Urinary bladder (tissue), 4 donors: Measurements from ENCODE around the gene SNTG2. TPM values are rescaled to one million over a fixed set of nuclear protein-coding genes. Genes with fewer than 3 reads are reported as not detected.

ENCODE experiments used
- DNase-seq: peaks from one replicate; pipeline ENCODE4 v3.0.0-alpha.2; 2015; ENCODE audit errors: extremely low spot score
- H3K27ac ChIP-seq: one replicate; pipeline ENCODE4 v1.5.1; 2013; ENCODE audit warnings: low read depth, mild to moderate bottlenecking, moderate library complexity
- H3K36me3 ChIP-seq: one replicate; pipeline ENCODE4 v1.6.1; 2013; ENCODE audit warnings: mild to moderate bottlenecking, moderate library complexity; ENCODE audit not compliant: insufficient read depth
- H3K4me1 ChIP-seq: one replicate; pipeline ENCODE4 v1.6.1; 2013; ENCODE audit warnings: mild to moderate bottlenecking, moderate library complexity; ENCODE audit not compliant: insufficient read depth
- H3K4me3 ChIP-seq: one replicate; pipeline ENCODE4 v1.5.1; 2013; ENCODE audit warnings: low read depth, low read length
- WGBS: extraction: QIAGEN DNeasy Blood & Tissue Kit; methylation state at CpG from one replicate; pipeline ENCODE4 v1.1.7; 2013; 5-methylcytosine and 5-hydroxymethylcytosine counted together
- polyA plus RNA-seq: library from polyadenylated mRNA; stranded (reverse); fragments of 200-250 nt; gene quantifications from one replicate; pipeline ENCODE4 v1.2.3, GENCODE V29; 2013
- total RNA-seq: library from RNA; depleted of rRNA; stranded (reverse); fragments of >200 nt; gene quantifications from one replicate; pipeline ENCODE4 v1.2.3, GENCODE V29; 2014
- donor health status: healthy with polysubstance abuse.
- donor health status: healthy.

The SNTG2 gene
- total and polyA plus RNA-seq, 2 donors, result 0.69 to 1.6 TPM

DNA sequence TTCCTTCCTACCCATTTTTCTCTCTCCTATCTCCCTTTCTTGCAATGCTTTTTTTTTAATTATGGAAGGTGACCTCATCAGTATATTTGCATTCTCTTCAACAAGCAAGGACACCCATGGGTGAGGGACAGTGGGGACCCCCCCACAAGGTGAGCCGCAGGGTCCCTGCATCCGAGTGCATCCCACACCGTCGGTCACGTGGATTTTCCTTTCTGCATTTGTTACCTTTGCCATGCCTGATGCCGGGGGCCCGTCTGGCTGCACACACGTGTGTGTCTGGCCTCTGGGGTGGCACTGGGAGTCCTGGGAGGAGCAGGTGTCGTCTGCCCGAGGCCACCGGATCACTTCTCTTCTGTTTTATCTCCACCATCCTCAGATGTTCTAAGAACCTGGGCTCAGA is 30.1 kb upstream of the SNTG2 start:
- no peak overlapping the region for H3K4me3 ChIP-seq
- no peaks in the 10 kb centered on the region for H3K36me3 ChIP-seq
- 78% methylated on average over 11 of the region's 11 CpGs for WGBS
- H3K4me1 ChIP-seq, result no peaks in the 10 kb centered on the region
- H3K27ac ChIP-seq, result no peak overlapping the region
- no peak for DNase-seq

DNA sequence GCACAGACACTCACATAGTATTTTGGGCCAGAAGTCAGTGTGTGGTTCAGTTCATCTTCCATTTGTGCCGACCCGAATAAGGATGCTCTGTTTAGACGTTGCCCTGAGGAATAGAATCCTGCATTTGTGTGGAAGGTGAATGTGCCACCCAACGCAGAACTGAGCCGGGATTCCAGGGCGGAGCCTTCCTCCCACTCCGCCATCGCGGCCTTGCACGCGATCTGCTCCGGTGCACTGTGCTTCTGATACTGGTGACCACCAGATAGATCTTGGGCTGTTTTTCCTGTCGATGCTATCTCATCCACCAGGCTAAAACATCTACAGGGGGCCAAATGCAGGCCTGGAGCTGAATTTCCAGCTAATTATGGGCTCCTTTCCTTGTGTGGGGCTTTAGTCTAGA is 29.6 kb upstream of the SNTG2 start:
- Histone ChIP-seq H3K4me3 (no peak overlapping the region), H3K4me1 (no peaks in the 10 kb centered on the region), H3K27ac (no peak overlapping the region), H3K36me3 (no peaks in the 10 kb centered on the region)
- 87% methylated on average over 13 of the region's 13 CpGs for WGBS
- no peak for DNase-seq

DNA sequence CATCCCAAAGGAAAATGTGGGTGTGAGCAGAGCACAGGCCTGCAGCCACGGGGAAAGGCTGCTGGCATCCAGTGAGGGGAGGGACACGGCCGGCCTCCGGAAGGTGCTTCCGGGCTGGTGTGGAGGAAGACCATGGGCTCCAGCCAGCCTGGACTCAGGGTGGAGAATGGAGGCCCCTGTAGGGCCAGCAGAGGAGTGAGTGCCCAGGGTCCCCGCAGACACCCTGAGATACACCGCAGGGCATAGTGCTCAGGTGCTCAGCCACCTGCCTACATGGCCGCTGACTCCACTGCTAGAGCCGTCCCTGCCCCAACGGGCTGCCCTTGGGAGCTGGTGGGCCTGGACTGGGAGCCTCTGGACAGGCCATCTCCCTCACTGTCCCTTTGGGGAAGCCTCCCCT is 28.5 kb upstream of the SNTG2 start:
- WGBS, result 85% methylated on average over 10 of the region's 10 CpGs
- H3K27ac ChIP-seq, result no peak overlapping the region
- no peak for DNase-seq

DNA sequence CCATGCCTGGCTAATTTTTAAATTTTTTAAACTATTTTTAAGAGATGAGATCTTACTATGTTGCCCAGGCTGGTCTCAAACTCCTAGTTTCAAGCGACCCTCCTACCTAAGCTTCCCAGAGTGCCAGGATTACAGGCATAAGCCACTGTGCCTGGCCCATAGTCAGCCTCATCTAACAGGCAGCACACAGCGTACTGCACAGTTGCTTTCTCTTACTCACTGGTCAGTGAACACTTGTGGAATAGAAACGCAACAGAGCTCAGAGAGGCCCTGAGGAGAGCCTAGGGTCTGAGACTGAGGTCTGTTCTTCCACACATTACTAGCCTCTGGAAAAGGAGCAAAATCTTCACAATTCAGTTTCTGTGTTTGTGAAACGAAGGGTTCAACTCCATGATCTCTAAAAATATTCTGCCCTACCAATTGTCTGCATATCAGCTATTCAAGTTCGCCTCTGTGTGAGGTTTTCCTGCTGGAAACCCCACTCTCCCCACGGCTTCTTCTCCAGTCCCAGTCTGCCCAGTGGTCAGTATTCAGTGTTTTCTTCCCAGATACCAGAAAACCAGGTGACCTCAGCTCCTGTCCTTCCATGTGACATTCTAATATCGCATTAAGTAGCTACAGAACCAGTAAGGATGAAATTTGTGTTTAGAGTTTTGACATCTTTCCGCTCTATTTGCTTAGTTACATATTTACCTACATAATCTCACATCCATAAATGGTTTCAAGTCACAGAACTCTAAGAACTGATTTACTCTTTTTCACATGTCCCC is 26.6 kb upstream of the SNTG2 start:
- no peak for DNase-seq
- 73% methylated on average over 8 of the region's 8 CpGs for WGBS
- H3K36me3 ChIP-seq, result no peaks in the 10 kb centered on the region
- H3K27ac ChIP-seq, result no peak overlapping the region
- H3K4me3 ChIP-seq, result no peak overlapping the region
- no peaks in the 10 kb centered on the region for H3K4me1 ChIP-seq

More for the DNA sequence above, 28.5 kb upstream of the SNTG2 start:
- H3K36me3 ChIP-seq, result no peaks in the 10 kb centered on the region
- no peaks in the 10 kb centered on the region for H3K4me1 ChIP-seq
- H3K4me3 ChIP-seq, result no peak overlapping the region

DNA sequence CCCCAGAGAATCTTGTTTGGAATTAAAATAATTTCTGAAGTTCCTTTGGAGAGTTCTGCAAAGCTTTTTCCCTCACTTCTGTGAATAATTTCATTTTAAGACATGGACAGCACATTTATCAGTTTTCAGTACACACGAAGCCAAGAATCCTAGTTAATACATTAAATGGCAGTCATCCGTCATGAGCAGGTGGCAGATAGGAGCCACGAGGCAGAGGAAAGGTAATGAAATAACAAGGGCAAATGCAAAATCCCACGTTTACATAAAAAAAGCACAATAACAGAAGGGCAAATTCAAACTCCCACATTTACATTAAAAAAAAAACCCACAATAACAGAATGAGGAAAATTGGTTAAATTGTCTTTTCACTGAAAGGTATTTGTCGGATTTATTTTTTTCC is 25.9 kb upstream of the SNTG2 start:
- Histone ChIP-seq H3K4me3 (no peak overlapping the region), H3K27ac (no peak overlapping the region), H3K4me1 (no peaks in the 10 kb centered on the region), H3K36me3 (no peaks in the 10 kb centered on the region)
- WGBS, result 46% methylated on average over 5 of the region's 5 CpGs
- no peak for DNase-seq

DNA sequence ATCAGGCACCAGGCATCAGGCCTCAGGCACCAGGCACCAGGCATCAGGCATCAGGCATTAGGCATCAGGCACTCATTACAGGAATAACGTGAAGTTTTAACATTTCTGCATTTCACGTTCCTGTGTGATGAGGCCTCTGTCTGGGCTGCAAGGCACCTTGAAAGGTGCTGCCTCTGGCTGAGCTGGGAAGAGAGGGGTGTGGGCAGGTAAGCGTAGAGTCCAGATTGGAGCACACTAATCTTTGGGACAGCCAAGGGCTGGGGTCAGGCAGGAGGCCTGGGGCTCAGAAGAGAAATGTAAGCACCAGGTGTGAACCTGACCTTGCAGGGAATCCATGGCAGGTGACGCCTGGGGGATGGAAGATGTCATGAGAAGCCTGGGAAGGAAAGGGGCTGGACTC is 25.3 kb upstream of the SNTG2 start:
- 50% methylated on average over 4 of the region's 4 CpGs for WGBS
- H3K4me3 ChIP-seq, result no peak overlapping the region
- H3K4me1 ChIP-seq, result no peaks in the 10 kb centered on the region
- no peak overlapping the region for H3K27ac ChIP-seq
- H3K36me3 ChIP-seq, result no peaks in the 10 kb centered on the region
- DNase-seq, result no peak

DNA sequence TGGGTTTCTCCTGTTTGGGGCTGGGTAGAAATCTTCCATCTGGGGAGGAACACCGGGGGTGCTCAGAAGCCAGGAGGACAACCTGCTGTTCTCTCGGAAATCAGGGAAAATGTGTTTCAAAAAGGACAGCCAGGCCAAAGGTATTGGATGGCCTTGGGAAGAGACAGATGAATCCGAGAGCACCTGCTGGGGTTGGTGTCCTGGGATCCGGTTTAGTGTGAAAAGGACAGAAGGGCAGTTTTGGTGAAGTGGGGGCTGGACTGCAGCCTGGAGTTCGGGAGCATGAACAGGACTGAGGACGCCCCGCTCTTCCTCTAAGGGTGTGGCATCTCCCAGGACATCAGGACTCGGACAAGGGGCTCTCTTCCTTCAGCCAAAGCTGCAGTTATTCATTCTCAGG is 24.9 kb upstream of the SNTG2 start:
- 72% methylated on average over 8 of the region's 8 CpGs for WGBS
- no peak for DNase-seq
- no peaks in the 10 kb centered on the region for H3K4me1 ChIP-seq
- no peaks in the 10 kb centered on the region for H3K36me3 ChIP-seq
- no peak overlapping the region for H3K27ac ChIP-seq
- H3K4me3 ChIP-seq, result no peak overlapping the region

DNA sequence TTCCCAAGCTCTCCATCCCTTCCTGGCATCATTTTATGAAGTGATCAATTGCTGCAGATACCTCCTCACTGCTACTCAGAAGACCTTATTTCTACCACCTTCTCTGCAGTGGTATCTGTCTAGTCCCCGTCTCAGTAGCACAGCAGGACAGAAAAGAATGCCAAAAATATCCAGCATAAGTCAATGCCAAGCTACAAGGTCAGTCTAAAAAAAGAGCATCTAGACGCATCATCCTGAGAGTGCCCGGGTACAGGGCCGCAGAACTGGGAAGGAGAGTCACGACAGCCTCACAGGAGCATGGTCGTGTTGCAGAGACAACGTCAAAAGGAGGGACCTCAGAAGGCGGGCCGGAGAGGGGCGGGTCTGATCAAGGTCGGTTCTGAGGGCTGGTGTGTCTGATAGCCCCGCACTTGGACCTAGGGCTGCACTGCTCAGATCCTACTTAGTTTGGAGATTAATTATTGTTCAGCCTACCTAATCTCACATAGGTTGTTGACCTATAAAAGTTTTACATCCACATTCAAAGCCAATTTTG is 24.3 kb upstream of the SNTG2 start:
- Histone ChIP-seq H3K4me3 (no peak overlapping the region), H3K27ac (no peak overlapping the region), H3K36me3 (no peaks in the 10 kb centered on the region), H3K4me1 (no peaks in the 10 kb centered on the region)
- WGBS, result 86% methylated on average over 12 of the region's 12 CpGs
- no peak for DNase-seq

DNA sequence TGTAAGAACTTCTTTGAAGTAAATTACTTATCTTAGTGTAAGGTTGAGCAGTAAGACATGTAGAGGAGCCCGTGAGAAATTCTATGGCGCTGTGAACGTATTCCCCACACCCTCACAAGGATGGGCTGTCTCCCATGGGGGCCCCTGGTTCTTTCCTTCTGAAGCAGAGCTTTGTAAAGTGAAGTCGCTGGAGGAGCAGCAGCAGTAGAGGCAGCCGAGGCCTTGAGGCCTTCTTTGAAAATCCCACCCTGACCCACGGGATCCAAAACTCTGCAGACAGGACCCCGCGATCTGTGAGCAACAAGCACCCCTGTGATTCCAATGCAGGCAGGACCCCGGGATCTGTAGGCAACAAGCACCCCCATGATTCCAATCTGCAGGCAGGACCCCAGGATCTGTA is 23.8 kb upstream of the SNTG2 start:
- no peak overlapping the region for H3K27ac ChIP-seq
- no peak overlapping the region for H3K4me3 ChIP-seq
- H3K4me1 ChIP-seq, result no peaks in the 10 kb centered on the region
- 81% methylated on average over 9 of the region's 9 CpGs for WGBS
- no peaks in the 10 kb centered on the region for H3K36me3 ChIP-seq
- no peak for DNase-seq

DNA sequence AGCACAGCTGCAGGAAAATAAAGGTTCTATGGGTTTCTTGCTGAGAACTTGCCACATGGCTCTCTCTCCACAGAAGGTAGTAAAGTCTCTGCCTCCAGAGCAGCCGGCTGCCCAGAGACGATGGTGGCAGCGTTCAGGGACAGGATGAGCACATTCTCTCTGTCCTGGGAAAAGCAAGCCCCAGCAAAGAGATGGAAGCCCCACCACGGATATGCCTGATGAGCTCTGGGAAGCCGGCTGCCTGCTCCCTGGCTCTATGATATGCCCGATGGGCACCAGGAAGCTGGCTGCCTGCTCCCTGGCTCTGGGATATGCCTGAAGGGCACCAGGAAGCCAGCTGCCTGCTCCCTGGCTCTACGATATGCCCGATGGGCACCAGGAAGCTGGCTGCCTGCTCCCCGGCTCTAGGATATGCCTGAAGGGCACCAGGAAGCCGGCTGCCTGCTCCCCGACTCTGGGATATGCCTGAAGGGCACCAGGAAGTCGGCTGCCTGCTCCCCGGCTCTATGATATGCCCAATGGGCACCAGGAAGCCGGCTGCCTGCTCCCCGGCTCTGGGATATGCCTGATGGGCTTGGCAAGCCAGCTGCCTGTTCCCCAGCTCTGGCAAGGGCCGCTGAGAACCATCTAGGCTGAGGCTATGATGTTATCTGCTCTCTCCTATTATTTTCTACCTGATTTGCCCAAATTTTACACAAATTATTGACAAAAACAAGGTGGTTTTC is 21.5 kb upstream of the SNTG2 start:
- H3K4me1 ChIP-seq, result no peaks in the 10 kb centered on the region
- H3K4me3 ChIP-seq, result no peak overlapping the region
- WGBS, result 86% methylated on average over 16 of the region's 16 CpGs
- no peak for DNase-seq
- no peak overlapping the region for H3K27ac ChIP-seq
- no peaks in the 10 kb centered on the region for H3K36me3 ChIP-seq

DNA sequence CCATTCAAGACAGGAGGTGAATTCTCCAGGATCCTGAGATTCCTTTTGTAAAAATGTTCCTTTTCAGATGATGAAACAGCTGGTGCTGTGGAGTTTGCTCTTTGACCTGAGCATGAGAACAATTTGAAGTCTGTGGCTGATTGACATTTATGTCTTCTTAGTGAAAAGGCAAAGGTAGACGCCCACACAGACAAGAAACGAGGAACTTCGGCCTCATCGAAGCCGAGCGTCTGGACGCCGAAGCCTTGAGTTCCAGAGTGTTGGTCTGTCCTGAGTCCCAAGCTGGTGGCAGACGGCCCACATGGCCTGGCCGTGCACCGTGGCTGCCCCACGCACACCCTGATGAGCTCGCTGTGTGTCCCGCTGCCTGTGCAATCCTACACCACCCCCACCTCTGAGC is 20.7 kb upstream of the SNTG2 start:
- Histone ChIP-seq H3K27ac (no peak overlapping the region), H3K36me3 (no peaks in the 10 kb centered on the region), H3K4me3 (no peak overlapping the region), H3K4me1 (no peaks in the 10 kb centered on the region)
- DNase-seq, result no peak
- 89% methylated on average over 14 of the region's 14 CpGs for WGBS

DNA sequence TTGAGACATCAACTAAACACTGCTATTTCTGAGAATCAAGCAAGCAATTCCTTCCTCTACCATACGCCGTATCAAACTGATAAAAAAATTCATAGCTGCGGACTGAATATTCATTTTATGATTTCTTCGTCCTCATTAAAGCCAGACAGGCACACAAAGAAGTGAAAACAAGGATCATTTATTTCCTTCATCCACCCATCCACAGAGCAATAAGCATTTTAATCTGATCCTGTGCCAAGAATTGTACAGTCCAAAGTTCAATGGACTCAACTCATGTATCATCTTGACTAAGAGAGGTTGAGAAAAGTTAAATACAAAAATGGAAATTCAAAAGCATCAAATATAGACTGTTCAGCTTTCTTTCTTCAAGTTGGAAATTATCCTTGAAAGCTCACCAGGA is 19.7 kb upstream of the SNTG2 start:
- Histone ChIP-seq H3K36me3 (no peaks in the 10 kb centered on the region), H3K4me3 (no peak overlapping the region), H3K4me1 (no peaks in the 10 kb centered on the region), H3K27ac (no peak overlapping the region)
- no peak for DNase-seq
- WGBS, result 89% methylated on average over 4 of the region's 4 CpGs

DNA sequence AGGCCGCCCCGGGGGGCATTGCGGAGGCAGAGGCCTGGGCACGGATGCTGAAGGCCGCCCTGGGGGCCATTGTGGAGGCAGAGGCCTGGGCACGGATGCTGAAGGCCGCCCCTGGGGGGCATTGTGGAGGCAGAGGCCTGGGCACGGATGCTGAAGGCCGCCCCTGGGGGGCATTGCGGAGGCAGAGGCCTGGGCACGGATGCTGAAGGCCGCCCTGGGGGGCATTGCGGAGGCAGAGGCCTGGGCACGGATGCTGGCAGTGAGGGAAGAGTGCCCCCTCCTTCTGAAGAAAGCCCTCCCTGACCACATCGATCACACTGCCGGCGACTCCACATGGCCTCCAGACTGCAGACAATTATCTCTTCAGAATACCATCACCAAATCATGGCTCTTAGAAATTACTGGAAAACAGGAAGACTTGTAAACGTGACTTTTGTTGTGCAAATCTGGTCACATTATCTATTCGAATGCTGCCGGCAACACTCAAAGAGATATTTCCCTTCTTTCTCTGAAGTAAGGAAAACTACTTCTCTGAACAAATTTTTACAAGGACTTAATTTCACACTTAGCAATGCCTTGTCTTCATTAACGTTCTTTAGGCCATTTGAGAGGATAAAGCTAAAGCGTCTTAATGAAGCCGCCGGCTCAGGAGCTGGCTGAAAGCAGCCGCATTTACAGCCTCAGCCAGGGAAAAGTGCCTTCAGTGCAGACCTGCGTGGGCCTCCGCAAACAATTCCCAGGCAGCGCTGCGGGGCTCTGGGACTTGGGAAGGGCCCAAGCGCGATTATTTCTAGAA is 18.1 kb upstream of the SNTG2 start:
- Histone ChIP-seq H3K36me3 (no peaks in the 10 kb centered on the region), H3K4me3 (no peak overlapping the region), H3K4me1 (no peaks in the 10 kb centered on the region), H3K27ac (no peak overlapping the region)
- DNase-seq, result no peak
- 67% methylated on average over 28 of the region's 31 CpGs for WGBS
